NCI-H748 treated with DMSO at 0.1 percent for 48 hours (cell line): ENCODE data around the gene SKIC2.
"Not testable (repeated sequence)": the region's sequence is repeated elsewhere in the genome, so short reads cannot be mapped to it uniquely, and the experiment has no call there.

ENCODE experiments used
- DNase-seq: peaks from one replicate; lab custom pipeline; 2025; lab: John Stamatoyannopoulos, UW

Gene SKIC2

DNA sequence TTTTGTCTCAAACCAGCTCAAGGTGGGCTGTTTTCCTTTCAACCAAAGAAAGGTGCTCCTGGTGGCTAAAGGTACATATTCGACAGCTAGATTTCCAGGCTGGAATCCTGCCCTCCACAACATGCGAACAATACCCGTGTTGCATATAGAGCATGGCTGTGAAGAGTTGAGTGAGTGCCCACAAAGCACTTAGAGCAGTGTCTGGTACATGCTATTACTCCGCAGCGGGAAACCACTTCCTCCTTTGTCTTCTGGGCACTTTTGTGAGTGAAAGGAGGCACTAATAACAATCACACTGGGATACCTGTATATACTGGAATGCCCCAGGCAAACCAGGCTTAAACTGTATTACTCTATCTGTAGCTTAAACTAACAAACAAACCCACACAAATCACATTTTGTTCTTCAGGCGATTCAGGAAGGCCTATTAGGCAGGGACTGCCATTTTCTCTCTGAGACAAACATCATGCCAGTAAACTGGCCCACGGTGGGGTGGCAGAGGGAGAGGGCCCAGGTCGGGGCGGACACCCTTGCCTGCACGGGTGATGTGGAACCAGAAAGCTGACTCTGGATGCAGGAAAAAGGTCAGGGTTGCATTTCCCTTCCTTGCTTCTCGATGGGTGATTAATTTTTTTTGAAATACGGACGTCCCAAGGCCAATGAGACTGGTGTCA lies 46.0 kb downstream of the SKIC2 start:
- peak; percentile 10 for DNase-seq

DNA sequence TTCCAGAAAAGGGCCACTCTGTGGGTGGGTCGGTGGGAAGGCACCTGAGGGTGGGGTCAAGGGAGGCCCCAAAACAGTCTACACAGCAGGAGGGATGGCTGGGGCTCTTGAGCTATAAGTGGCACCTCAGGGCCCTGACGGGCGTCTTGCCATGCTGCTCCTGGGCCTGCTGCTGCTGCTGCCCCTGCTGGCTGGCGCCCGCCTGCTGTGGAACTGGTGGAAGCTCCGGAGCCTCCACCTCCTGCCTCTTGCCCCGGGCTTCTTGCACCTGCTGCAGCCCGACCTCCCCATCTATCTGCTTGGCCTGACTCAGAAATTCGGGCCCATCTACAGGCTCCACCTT lies 46.5 kb downstream of the SKIC2 start:
- not testable (repeated sequence) for DNase-seq

DNA sequence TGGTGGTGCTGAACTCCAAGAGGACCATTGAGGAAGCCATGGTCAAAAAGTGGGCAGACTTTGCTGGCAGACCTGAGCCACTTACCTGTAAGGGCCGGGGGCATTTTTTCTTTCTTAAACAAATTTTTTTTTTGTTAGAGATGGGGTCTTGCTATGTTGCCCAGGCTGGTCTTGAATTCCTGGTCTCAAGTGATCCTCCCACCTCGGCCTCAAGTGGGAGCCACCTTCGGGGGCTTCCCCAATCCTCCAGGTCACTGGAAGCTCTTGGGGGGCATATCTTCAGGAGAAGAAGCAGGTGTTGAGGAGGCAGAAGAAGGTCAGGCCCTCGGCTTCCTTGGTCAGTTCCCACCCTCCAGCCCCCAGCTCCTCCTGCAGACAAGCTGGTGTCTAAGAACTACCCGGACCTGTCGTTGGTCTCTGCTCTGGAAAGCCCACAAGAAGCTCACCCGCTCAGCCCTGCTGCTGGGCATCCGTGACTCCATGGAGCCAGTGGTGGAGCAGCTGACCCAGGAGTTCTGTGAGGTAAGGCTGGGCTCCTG lies 47.1 kb downstream of the SKIC2 start:
- DNase-seq: not testable (repeated sequence)

DNA sequence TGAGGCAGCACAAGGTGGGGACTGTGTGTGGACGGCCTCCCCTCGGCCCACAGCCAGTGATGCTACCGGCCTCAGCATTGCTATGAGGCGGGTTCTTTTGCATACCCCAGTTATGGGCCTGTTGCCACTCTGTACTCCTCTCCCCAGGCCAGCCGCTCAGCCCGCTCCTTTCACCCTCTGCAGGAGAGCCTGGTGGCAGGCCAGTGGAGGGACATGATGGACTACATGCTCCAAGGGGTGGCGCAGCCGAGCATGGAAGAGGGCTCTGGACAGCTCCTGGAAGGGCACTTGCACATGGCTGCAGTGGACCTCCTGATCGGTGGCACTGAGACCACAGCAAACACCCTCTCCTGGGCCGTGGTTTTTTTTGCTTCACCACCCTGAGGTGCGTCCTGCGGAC lies 48.1 kb downstream of the SKIC2 start:
- not testable (repeated sequence) for DNase-seq

DNA sequence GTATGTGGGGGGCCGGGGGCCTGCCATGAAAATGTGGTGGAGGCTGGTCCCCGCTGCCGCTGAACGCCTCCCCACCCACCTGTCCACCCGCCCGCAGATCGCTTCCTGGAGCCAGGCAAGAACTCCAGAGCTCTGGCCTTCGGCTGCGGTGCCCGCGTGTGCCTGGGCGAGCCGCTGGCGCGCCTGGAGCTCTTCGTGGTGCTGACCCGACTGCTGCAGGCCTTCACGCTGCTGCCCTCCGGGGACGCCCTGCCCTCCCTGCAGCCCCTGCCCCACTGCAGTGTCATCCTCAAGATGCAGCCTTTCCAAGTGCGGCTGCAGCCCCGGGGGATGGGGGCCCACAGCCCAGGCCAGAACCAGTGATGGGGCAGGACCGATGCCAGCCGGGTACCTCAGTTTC lies 49.1 kb downstream of the SKIC2 start:
- DNase-seq: not testable (repeated sequence)

DNA sequence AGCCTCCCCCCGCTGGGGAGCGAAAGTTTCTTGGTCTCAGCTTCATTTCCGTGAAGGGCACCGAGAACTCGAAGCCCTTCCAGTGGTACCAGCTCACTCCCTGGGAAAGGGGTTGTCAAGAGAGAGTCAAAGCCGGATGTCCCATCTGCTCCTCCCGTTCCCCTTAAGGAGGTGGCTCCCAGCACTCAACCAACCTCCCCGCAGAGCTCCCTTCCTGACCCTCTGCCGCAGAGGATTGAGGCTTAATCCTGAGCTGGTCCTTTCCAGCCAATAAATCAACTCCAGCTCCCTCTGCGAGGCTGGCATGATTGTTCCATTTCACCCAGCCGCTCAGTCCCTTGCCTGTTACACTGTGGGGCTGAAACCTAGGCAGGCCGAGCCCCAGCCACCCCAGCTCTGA lies 49.6 kb downstream of the SKIC2 start:
- not testable (repeated sequence) for DNase-seq

DNA sequence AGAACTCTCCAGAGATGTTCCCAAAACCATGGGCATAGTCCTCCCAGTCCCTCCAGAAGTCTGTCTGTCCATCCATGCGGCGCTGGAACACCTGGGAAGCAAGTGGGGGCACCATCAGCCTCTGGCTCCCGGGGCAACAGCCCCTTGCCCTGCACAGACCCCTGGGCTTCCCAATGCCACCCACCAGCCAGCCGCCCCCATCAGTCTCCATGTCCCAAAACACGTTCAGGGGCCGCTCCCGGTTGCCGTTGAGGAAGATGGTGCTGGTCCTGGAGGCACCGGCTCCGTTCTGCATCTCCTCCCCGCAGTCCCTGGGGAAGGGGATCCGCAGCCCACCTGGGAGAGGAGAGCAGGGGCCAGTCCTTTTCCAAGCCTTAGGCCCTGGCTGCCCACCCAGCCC lies 50.6 kb downstream of the SKIC2 start:
- not testable (repeated sequence) for DNase-seq

DNA sequence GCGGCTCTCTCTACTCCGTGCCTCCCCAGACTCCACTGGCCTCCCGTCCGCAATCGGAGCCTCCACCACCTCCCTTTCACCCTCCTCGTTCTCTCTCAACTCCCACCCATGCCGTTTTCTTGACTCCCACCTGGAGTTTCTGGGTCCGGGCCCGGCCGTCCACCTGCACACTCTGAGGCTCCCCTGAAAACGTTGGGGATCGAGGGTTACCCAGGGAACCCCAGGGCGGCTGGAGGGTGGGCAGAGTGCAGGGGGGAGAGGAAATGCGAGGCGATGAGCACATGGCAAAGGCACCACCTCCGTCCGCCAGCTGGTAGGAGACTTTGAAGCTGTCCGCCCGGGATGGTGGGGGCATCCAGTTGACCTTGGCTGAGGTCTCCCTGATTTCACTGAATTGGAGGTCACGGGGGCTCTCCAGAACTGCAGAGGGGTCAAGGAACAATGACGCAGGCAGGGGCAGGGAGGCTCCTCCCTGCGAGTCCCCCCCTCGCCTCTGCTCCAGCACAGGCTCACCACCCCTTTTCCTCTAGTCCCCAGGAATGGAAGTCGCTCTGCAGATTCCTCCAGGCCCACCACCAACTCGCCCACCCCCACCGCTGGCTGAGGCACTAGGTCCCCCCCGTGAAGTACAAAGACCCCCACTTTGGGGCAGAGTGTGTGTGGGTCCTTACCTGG lies 52.0 kb downstream of the SKIC2 start:
- not testable (repeated sequence) for DNase-seq

DNA sequence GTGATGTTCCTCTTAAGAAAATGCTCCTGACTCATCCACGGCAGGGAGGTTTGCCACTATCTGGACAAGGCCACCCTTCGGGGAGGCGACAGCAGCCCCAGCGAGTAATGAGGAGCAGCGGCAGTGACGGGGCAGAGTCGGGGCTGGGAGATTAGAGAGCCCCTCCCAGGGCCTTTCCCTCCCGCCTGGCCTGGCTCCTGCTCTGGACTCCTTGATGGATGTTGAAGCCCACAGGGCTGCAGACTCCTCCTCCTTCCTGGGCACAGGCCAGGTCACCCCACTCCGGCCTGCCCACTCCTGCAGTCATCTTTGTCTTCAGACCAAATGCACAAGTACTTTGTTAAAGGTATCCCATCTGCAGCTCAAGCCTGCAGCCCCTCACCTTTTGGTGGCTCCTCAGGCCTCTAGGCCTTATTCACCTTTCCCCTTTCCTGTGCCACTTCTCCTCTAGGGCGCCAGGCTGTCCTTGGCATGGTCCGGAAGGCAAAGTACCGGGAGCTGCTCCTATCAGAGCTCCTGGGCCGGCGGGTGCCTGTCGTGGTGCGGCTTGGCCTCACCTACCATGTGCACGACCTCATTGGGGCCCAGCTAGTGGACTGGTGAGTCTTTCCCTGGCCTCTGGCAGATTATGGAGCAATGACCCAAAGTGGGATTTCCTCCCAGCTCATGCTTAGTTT lies 54.1 kb downstream of the SKIC2 start:
- DNase-seq: not testable (repeated sequence)

DNA sequence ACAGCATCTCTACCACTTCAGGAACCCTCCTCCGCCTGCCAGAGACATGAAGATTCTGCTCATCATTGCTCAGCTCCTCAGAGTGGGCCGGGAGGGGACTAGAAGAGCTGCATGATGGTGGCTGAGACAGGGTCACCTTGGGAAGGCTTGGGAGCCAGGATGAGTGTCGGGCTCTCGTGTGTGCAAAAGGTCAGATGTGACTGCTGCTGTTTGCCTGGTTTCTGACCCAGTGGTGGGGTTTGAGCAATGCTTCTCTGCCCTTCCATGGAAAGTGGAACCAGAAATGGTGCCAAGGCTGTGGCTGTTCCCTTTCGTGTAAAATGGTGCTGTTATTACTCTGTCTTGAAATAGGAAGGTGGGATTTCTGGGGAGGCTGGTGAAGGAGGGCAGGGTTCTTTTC lies 54.8 kb downstream of the SKIC2 start:
- not testable (repeated sequence) for DNase-seq

DNA sequence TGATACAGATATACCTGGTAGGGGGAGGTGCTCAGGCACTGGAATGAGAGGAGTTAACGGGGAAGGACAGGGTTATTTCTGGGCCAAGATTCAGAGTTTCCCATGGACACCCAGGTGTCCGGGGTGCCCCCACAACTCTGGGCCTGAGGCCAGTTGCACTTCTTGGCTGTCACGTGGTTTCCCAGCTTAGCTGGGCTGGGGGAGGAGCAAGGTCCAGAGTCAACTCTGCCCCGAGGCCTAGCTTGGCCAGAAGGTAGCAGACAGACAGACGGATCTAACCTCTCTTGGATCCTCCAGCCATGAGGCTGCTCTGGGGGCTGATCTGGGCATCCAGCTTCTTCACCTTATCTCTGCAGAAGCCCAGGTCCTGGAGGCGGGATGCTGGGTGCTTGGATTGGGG lies 55.6 kb downstream of the SKIC2 start, which contains the start of gene C4B:
Gene C4B (plus strand): TSS at position 249 of the 400 bp plus-strand sequence. CDS start 51 bp downstream, at position 300.
- not testable (repeated sequence) for DNase-seq
